K562 (cell line): Measurements from ENCODE around the gene CALU. TPM values are rescaled to one million over a fixed set of nuclear protein-coding genes. Genes with fewer than 3 reads are reported as not detected.

ENCODE experiments used
- BRCA1 ChIP-seq, 2 experiments: fragments of 450-650 bp in 1 of 2; sonication (generic) in 1 of 2; formaldehyde crosslinking in 1 of 2; IDR thresholded peaks; 2 replicates each; pipeline versions ENCODE4 v1.5.0 to v1.6.1; 2017 to 2020; ENCODE audit warnings: mild to moderate bottlenecking in 1 of 2, missing genetic modification reagents in 1 of 2
- BRD9 ChIP-seq: fragments of 450-650 bp; IDR thresholded peaks from 2 replicates; pipeline ENCODE4 v1.6.1; 2018; ENCODE audit warnings: low read depth; ENCODE audit not compliant: partially characterized antibody
- CEBPZ ChIP-seq: fragments of 150-350 bp; IDR thresholded peaks from 2 replicates; pipeline ENCODE4 v1.6.1; 2014; ENCODE audit warnings: low read depth, mild to moderate bottlenecking, low read length, borderline replicate concordance
- E4F1 ChIP-seq: fragments of 250-450 bp; sonication (Bioruptor Pico); IDR thresholded peaks from 2 replicates; pipeline ENCODE4 v1.5.0; 2021; ENCODE audit warnings: mild to moderate bottlenecking, borderline replicate concordance
- GABPA ChIP-seq: fragments of 200-800 bp; sonication (Bioruptor generic); conservative IDR thresholded peaks from 2 replicates; pipeline ENCODE4 v1.6.1; 2016; ENCODE audit warnings: low read depth, missing genetic modification characterization, missing compliant biosample characterization
- HDAC2 ChIP-seq: fragments of 450-650 bp; IDR thresholded peaks from 2 replicates; pipeline ENCODE4 v1.6.1; 2016; ENCODE audit warnings: mild to moderate bottlenecking
- MCM7 ChIP-seq, 2 experiments: fragments of 450-650 bp; IDR thresholded peaks; 2 replicates each; pipeline ENCODE4 v1.6.1; 2016 to 2018
- NCOA6 ChIP-seq: fragments of 450-650 bp; IDR thresholded peaks from 2 replicates; pipeline ENCODE4 v1.6.1; 2017; ENCODE audit warnings: mild to moderate bottlenecking
- NR0B1 ChIP-seq: fragments of 450-650 bp; IDR thresholded peaks from one replicate; pipeline ENCODE4 v1.6.1; 2018; ENCODE audit warnings: mild to moderate bottlenecking, moderate library complexity; ENCODE audit not compliant: partially characterized antibody
- NR1H2 ChIP-seq: sonication (generic); formaldehyde crosslinking; IDR thresholded peaks from 2 replicates; pipeline ENCODE4 v1.4.0; 2020; ENCODE audit warnings: mild to moderate bottlenecking, missing genetic modification reagents
- PKNOX1 ChIP-seq: fragments of 450-650 bp; IDR thresholded peaks from 2 replicates; pipeline ENCODE4 v1.6.1; 2016
- PTBP1 ChIP-seq: fragments of 200-400 bp; formaldehyde crosslinking; IDR thresholded peaks from 2 replicates; pipeline ENCODE4 v1.6.1; 2017; ENCODE audit warnings: low read depth, low read length
- TEAD4 ChIP-seq, 2 experiments: sonication (generic) in 1 of 2; formaldehyde crosslinking in 1 of 2; IDR thresholded peaks; 2 replicates each; pipeline versions ENCODE4 v1.6.1 to v1.8.0; 2012 to 2022; ENCODE audit warnings: borderline replicate concordance in 1 of 2, inconsistent platforms in 1 of 2, low read length in 1 of 2, mild to moderate bottlenecking in 1 of 2, missing genetic modification reagents in 1 of 2
- U2AF2 ChIP-seq: fragments of 200-400 bp; formaldehyde crosslinking; optimal IDR thresholded peaks from 2 replicates; pipeline ENCODE3; 2017; ENCODE audit warnings: low read depth, mild to moderate bottlenecking, low read length
- ZBTB49 ChIP-seq: sonication (generic); formaldehyde crosslinking; IDR thresholded peaks from 2 replicates; pipeline ENCODE4 v1.8.0; 2022; ENCODE audit warnings: missing genetic modification reagents, mild to moderate bottlenecking, borderline replicate concordance
- ZNF717 ChIP-seq: fragments of 250-450 bp; sonication (Bioruptor Pico); IDR thresholded peaks from 2 replicates; pipeline ENCODE4 v1.5.0; 2021
- polyA plus RNA-seq, 8 experiments: library from polyadenylated mRNA; depleted of rRNA in 4 of 8; stranded (reverse) in 5 of 8; unstranded in 3 of 8; fragments of >200 nt; fragmentation: Nextera tagmentation in 2 of 8; fragmentation: Illumina TruSeq in 1 of 8; extraction: Ambion mirVana in 2 of 8; extraction: Trizol in 1 of 8; gene quantifications; 2 replicates each; pipeline versions ENCODE4 v1.2.1 to v1.2.3, GENCODE V29; 2011 to 2014; ENCODE audit warnings: inconsistent platforms in 1 of 8, missing spikeins in 1 of 8
- total RNA-seq, 7 experiments: library from RNA; depleted of rRNA in 6 of 7; stranded (reverse); fragments of >200 nt in 6 of 7; fragmentation: Illumina TruSeq in 2 of 7; extraction: Trizol in 2 of 7; gene quantifications; 2 replicates each; pipeline versions ENCODE4 v1.2.1 to v1.2.3, GENCODE V29; 2011 to 2021; ENCODE audit warnings: low replicate concordance in 1 of 7

The CALU gene
- total and polyA plus RNA-seq, 9 of the 15 experiments (the other 6 are each of a cell fraction or from before 2014, with no cell fraction given), result 166 to 286 (median 215) TPM

- TF ChIP-seq HDAC2 (peak; percentile 65; the same call in 1 of the 2 replicates), GABPA (no peak), ZNF717 (no peak), E4F1 (CRISPR knock-in tag) (no peak), NR1H2 (CRISPR knock-in tag) (no peak), CEBPZ (0 out of 2 replicates have a peak, but pooled peaks have one; percentile 23), U2AF2 (no peak), NR0B1 (no peak), BRCA1 (IDR thresholded peaks at IDR 0.05) (no peak), BRCA1 (CRISPR knock-in tag; IDR thresholded peaks at IDR 0.05) (no peak), MCM7 (IDR thresholded peaks at IDR 0.05) (no peak; a peak in 1 of 4 replicates), TEAD4 (IDR thresholded peaks at IDR 0.05; ENCODE audit: low read length) (peak; percentile 89), TEAD4 (CRISPR knock-in tag; IDR thresholded peaks at IDR 0.05; ENCODE audit: borderline replicate concordance) (no peak), ZBTB49 (CRISPR knock-in tag) (no peak), PTBP1 (peak; percentile 85; the same call in 1 of the 2 replicates), NCOA6 (no peak), BRD9 (peak; percentile 99), PKNOX1 (no peak; the same call in 1 of the 2 replicates)
These were observed 44.1 kb downstream of the CALU start (continued) for GRCh38 chr7:128783143-128783861.
